GM23248 (cell line): Measurements from ENCODE around the gene ANGEL1. TPM values are rescaled to one million over a fixed set of nuclear protein-coding genes. Genes with fewer than 3 reads are reported as not detected.

Experiments
- DNase-seq: peaks from one replicate; pipeline ENCODE4 v3.0.0-alpha.2; 2015
- H2AFZ ChIP-seq: fragments of 200-600 bp; sonication (generic); 2 replicates; pipeline ENCODE4 v1.6.1; 2016; ENCODE audit warnings: antibody characterized with exemption
- H3F3A ChIP-seq: fragments of 200-600 bp; sonication (generic); 2 replicates; pipeline ENCODE4 v1.6.1; 2016; ENCODE audit warnings: mild to moderate bottlenecking, antibody characterized with exemption, mixed run types; ENCODE audit not compliant: insufficient read depth
- H3K27ac ChIP-seq: fragments of 200-600 bp; sonication (generic); 2 replicates; pipeline ENCODE4 v1.5.1; 2016; ENCODE audit warnings: mild to moderate bottlenecking
- H3K27me3 ChIP-seq: fragments of 200-600 bp; sonication (generic); replicated peaks from 2 replicates; pipeline ENCODE4 v1.6.1; 2016; ENCODE audit warnings: mild to moderate bottlenecking; ENCODE audit not compliant: insufficient read depth
- H3K36me3 ChIP-seq: fragments of 200-600 bp; sonication (generic); 2 replicates; pipeline ENCODE4 v1.6.1; 2016; ENCODE audit warnings: low read depth, mild to moderate bottlenecking
- H3K4me1 ChIP-seq: fragments of 200-600 bp; sonication (generic); 2 replicates; pipeline ENCODE4 v1.6.1; 2016; ENCODE audit warnings: mild to moderate bottlenecking; ENCODE audit not compliant: insufficient read depth
- H3K4me2 ChIP-seq: fragments of 200-600 bp; sonication (generic); one replicate; pipeline ENCODE4 v1.6.1; 2016; ENCODE audit warnings: mild to moderate bottlenecking; ENCODE audit not compliant: unreplicated experiment
- H3K4me3 ChIP-seq: fragments of 200-600 bp; sonication (generic); 2 replicates; pipeline ENCODE4 v1.5.1; 2016; ENCODE audit warnings: mild to moderate bottlenecking
- H3K79me2 ChIP-seq: fragments of 200-600 bp; sonication (generic); 2 replicates; pipeline ENCODE4 v1.6.1; 2016; ENCODE audit warnings: mild to moderate bottlenecking; ENCODE audit not compliant: insufficient read depth
- H3K9ac ChIP-seq: fragments of 200-600 bp; sonication (generic); 2 replicates; pipeline ENCODE4 v1.6.1; 2016; ENCODE audit warnings: mild to moderate bottlenecking
- H3K9me2 ChIP-seq: fragments of 200-600 bp; sonication (generic); 2 replicates; pipeline ENCODE4 v1.6.1; 2016; ENCODE audit warnings: mixed run types, mild to moderate bottlenecking, moderate library complexity; ENCODE audit not compliant: insufficient read depth
- H3K9me3 ChIP-seq: fragments of 200-600 bp; sonication (generic); one replicate; pipeline ENCODE4 v1.6.1; 2017; ENCODE audit warnings: low read depth
- H4K20me1 ChIP-seq: fragments of 200-600 bp; sonication (generic); 2 replicates; pipeline ENCODE4 v1.6.0; 2016; ENCODE audit not compliant: insufficient read depth
- EZH2 ChIP-seq: fragments of 200-600 bp; sonication (generic); IDR thresholded peaks from 2 replicates; pipeline ENCODE4 v1.6.1; 2018; ENCODE audit warnings: antibody characterized with exemption, mild to moderate bottlenecking; ENCODE audit not compliant: insufficient read depth, poor library complexity, severe bottlenecking
- EZH2phosphoT487 ChIP-seq: fragments of 200-600 bp; sonication (generic); IDR thresholded peaks from 2 replicates; pipeline ENCODE4 v1.6.1; 2018; ENCODE audit warnings: antibody characterized with exemption, moderate library complexity, mild to moderate bottlenecking, low read depth; ENCODE audit not compliant: insufficient read depth
- WGBS, 2 experiments: methylation state at CpG; one replicate each; pipeline ENCODE4 v1.1.6; 2015 to 2017; ENCODE audit warnings: low lambda C conversion rate in 2 of 2, low coverage in 1 of 2; ENCODE audit errors: missing lambda C conversion rate in 2 of 2; 5-methylcytosine and 5-hydroxymethylcytosine counted together
- in situ Hi-C: fragments of 300-500 bp; cut with MboI; formaldehyde crosslinking; loops from 2 replicates; pipeline ENCODE4 v1.15.0; 2020
- polyA plus RNA-seq: library from polyadenylated mRNA; unstranded; fragments of >200 nt; fragmentation: Nextera tagmentation; extraction: Ambion mirVana; gene quantifications from 2 replicates; pipeline ENCODE4 v1.2.1, GENCODE V29; 2016
- total RNA-seq: library from RNA; depleted of rRNA; stranded (reverse); fragments of >200 nt; shearing (Covaris generic); gene quantifications from 2 replicates; pipeline ENCODE4 v1.2.3, GENCODE V29; 2014

Gene ANGEL1
- total and polyA plus RNA-seq, 2 experiments from 2014 or later: 4.9 to 7.3 TPM

GRCh38 chr14:76777721-76778120 lies 35.0 kb downstream of the ANGEL1 start:
- no peaks in the 10 kb centered on the region for H3K9me3 ChIP-seq
- no peaks in the 10 kb centered on the region for H3K9me2 ChIP-seq
- H3K4me3 ChIP-seq: no peak overlapping the region
- no peaks in the 10 kb centered on the region for H3F3A ChIP-seq
- DNase-seq: no peak
- no peaks in the 10 kb centered on the region for H3K79me2 ChIP-seq
- no peaks in the 10 kb centered on the region for H4K20me1 ChIP-seq
- H2AFZ ChIP-seq: no peak overlapping the region
- H3K27me3 ChIP-seq: no peaks in the 10 kb centered on the region
- 83 to 95% methylated on average over 8 to 9 of the region's 9 CpGs for WGBS, 2 experiments
- H3K27ac ChIP-seq: no peak overlapping the region
- TF ChIP-seq EZH2: no peak
- no peak for TF ChIP-seq EZH2phosphoT487
- in situ Hi-C loops: no loop called here
- H3K4me2 ChIP-seq: no peak overlapping the region
- peaks cover 13% of the 10 kb centered on the region for H3K4me1 ChIP-seq
- H3K36me3 ChIP-seq: no peaks in the 10 kb centered on the region
- H3K9ac ChIP-seq: no peak overlapping the region

GRCh38 chr14:76776428-76777251 lies 36.0 kb downstream of the ANGEL1 start:
- no peaks in the 10 kb centered on the region for H3K79me2 ChIP-seq
- no peaks in the 10 kb centered on the region for H3F3A ChIP-seq
- peaks cover 13% of the 10 kb centered on the region for H3K4me1 ChIP-seq
- H3K9me3 ChIP-seq: no peaks in the 10 kb centered on the region
- no peak overlapping the region for H3K9ac ChIP-seq
- no peak overlapping the region for H3K4me3 ChIP-seq
- TF ChIP-seq EZH2 (no peak), EZH2phosphoT487 (no peak)
- in situ Hi-C loops: no loop called here
- no peak for DNase-seq
- H4K20me1 ChIP-seq: no peaks in the 10 kb centered on the region
- H3K9me2 ChIP-seq: no peaks in the 10 kb centered on the region
- no peaks in the 10 kb centered on the region for H3K27me3 ChIP-seq
- H3K36me3 ChIP-seq: no peaks in the 10 kb centered on the region
- no peak overlapping the region for H3K27ac ChIP-seq
- H3K4me2 ChIP-seq: no peak overlapping the region
- WGBS, 2 experiments: 85 to 88% methylated on average over 8 to 10 of the region's 10 CpGs
- no peak overlapping the region for H2AFZ ChIP-seq

- Histone ChIP-seq H3K4me2 (no peak overlapping the region), H3K27ac (no peak overlapping the region), H3K36me3 (no peaks in the 10 kb centered on the region), H4K20me1 (no peaks in the 10 kb centered on the region), H3F3A (no peaks in the 10 kb centered on the region), H3K9me2 (no peaks in the 10 kb centered on the region), H3K4me1 (peaks cover 13% of the 10 kb centered on the region), H3K9ac (no peak overlapping the region), H3K4me3 (no peak overlapping the region), H3K79me2 (no peaks in the 10 kb centered on the region), H2AFZ (no peak overlapping the region), H3K27me3 (no peaks in the 10 kb centered on the region), H3K9me3 (no peaks in the 10 kb centered on the region)
- WGBS, 2 experiments: 93 to 96% methylated on average over 41 to 54 of the region's 54 CpGs
- TF ChIP-seq EZH2 (no peak), EZH2phosphoT487 (no peak)
- no peak for DNase-seq
- in situ Hi-C loops: no loop called here
Observed at GRCh38 chr14:76775695-76776427, 36.8 kb downstream of the ANGEL1 start.

- no peak for DNase-seq
- WGBS, 2 experiments: 90 to 93% methylated on average over 20 to 22 of the region's 22 CpGs
- in situ Hi-C loops: no loop called here
Observed at GRCh38 chr14:76774821-76775694, 37.6 kb downstream of the ANGEL1 start.

More at GRCh38 chr14:76774821-76775694, 37.6 kb downstream of the ANGEL1 start:
- H3K9ac ChIP-seq: no peak overlapping the region
- H4K20me1 ChIP-seq: no peaks in the 10 kb centered on the region
- peaks cover 13% of the 10 kb centered on the region for H3K4me1 ChIP-seq
- no peak overlapping the region for H2AFZ ChIP-seq
- H3K9me2 ChIP-seq: no peaks in the 10 kb centered on the region
- no peaks in the 10 kb centered on the region for H3K9me3 ChIP-seq
- H3K79me2 ChIP-seq: no peaks in the 10 kb centered on the region
- no peaks in the 10 kb centered on the region for H3K36me3 ChIP-seq
- no peak overlapping the region for H3K4me2 ChIP-seq
- TF ChIP-seq EZH2phosphoT487: no peak
- TF ChIP-seq EZH2: no peak
- no peaks in the 10 kb centered on the region for H3K27me3 ChIP-seq
- no peak overlapping the region for H3K4me3 ChIP-seq
- H3F3A ChIP-seq: no peaks in the 10 kb centered on the region
- no peak overlapping the region for H3K27ac ChIP-seq
